ENCODE measurements around the gene ZBTB44.

Gene ZBTB44

DNA sequence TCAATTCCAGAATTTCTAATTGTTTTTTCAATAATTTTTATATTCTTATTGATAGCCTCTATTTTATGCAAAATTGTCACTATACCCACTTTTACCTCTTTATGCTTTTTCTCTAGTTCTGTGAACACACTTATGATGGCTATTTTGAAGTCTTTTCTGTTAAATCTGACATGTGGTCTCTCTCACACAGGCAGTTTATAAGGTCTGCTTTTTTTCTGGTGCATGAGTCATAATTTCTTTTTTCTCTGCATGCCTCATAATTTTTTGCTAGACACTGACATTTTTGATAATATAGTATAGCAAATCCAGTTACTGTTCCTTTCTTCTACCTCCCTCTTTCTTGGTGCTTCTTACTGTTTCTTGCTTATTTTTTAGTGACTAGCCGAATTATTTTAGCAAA, 36.0 kb downstream of the ZBTB44 start:
- DNase-seq (ENCODE audit: low spot score) = no peak
- H3K9me3 ChIP-seq (ENCODE audit: severe bottlenecking) = no peaks in the 10 kb centered on the region
- H3K36me3 ChIP-seq (ENCODE audit: low read depth) = peaks cover 12% of the 10 kb centered on the region
- no peaks in the 10 kb centered on the region for H3K4me1 ChIP-seq (ENCODE audit: insufficient read depth, poor library complexity, severe bottlenecking)
- H3K27ac ChIP-seq (ENCODE audit: poor library complexity, severe bottlenecking) = no peak overlapping the region
- no peaks in the 10 kb centered on the region for H3K27me3 ChIP-seq (ENCODE audit: insufficient read depth, poor library complexity, severe bottlenecking)
- no peak for ATAC-seq (ENCODE audit: low read depth)
- TF ChIP-seq, protein P1, sequence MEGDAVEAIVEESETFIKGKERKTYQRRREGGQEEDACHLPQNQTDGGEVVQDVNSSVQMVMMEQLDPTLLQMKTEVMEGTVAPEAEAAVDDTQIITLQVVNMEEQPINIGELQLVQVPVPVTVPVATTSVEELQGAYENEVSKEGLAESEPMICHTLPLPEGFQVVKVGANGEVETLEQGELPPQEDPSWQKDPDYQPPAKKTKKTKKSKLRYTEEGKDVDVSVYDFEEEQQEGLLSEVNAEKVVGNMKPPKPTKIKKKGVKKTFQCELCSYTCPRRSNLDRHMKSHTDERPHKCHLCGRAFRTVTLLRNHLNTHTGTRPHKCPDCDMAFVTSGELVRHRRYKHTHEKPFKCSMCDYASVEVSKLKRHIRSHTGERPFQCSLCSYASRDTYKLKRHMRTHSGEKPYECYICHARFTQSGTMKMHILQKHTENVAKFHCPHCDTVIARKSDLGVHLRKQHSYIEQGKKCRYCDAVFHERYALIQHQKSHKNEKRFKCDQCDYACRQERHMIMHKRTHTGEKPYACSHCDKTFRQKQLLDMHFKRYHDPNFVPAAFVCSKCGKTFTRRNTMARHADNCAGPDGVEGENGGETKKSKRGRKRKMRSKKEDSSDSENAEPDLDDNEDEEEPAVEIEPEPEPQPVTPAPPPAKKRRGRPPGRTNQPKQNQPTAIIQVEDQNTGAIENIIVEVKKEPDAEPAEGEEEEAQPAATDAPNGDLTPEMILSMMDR (IDR thresholded peaks at IDR 0.05; ENCODE audit: poor library complexity, severe bottlenecking) = no peak
- no peak overlapping the region for H3K4me3 ChIP-seq (ENCODE audit: severe bottlenecking)

- no peaks in the 10 kb centered on the region for H3K27me3 ChIP-seq (ENCODE audit: insufficient read depth, poor library complexity, severe bottlenecking)
- DNase-seq (ENCODE audit: low spot score) = no peak
- H3K4me3 ChIP-seq (ENCODE audit: severe bottlenecking) = no peak overlapping the region
- peaks cover 10% of the 10 kb centered on the region for H3K36me3 ChIP-seq (ENCODE audit: low read depth)
- H3K4me1 ChIP-seq (ENCODE audit: insufficient read depth, poor library complexity, severe bottlenecking) = no peaks in the 10 kb centered on the region
- H3K9me3 ChIP-seq (ENCODE audit: severe bottlenecking) = no peaks in the 10 kb centered on the region
- TF ChIP-seq, protein P1 (IDR thresholded peaks at IDR 0.05; ENCODE audit: poor library complexity, severe bottlenecking) = no peak
- ATAC-seq (ENCODE audit: low read depth) = no peak
- no peak overlapping the region for H3K27ac ChIP-seq (ENCODE audit: poor library complexity, severe bottlenecking)
These were observed 36.6 kb downstream of the ZBTB44 start for GRCh38 chr11:130278151-130278550.

GRCh38 chr11:130272336-130272735, 42.4 kb downstream of the ZBTB44 start:
- H3K36me3 ChIP-seq (ENCODE audit: low read depth) = peaks cover 2% of the 10 kb centered on the region
- no peaks in the 10 kb centered on the region for H3K4me1 ChIP-seq (ENCODE audit: insufficient read depth, poor library complexity, severe bottlenecking)
- ATAC-seq (ENCODE audit: low read depth) (no peak), DNase-seq (ENCODE audit: low spot score) (no peak)
- TF ChIP-seq, protein P1 (IDR thresholded peaks at IDR 0.05; ENCODE audit: poor library complexity, severe bottlenecking) = no peak
- H3K4me3 ChIP-seq (ENCODE audit: severe bottlenecking) = no peak overlapping the region
- H3K27me3 ChIP-seq (ENCODE audit: insufficient read depth, poor library complexity, severe bottlenecking) = no peaks in the 10 kb centered on the region
- no peak overlapping the region for H3K27ac ChIP-seq (ENCODE audit: poor library complexity, severe bottlenecking)
- no peaks in the 10 kb centered on the region for H3K9me3 ChIP-seq (ENCODE audit: severe bottlenecking)

DNA sequence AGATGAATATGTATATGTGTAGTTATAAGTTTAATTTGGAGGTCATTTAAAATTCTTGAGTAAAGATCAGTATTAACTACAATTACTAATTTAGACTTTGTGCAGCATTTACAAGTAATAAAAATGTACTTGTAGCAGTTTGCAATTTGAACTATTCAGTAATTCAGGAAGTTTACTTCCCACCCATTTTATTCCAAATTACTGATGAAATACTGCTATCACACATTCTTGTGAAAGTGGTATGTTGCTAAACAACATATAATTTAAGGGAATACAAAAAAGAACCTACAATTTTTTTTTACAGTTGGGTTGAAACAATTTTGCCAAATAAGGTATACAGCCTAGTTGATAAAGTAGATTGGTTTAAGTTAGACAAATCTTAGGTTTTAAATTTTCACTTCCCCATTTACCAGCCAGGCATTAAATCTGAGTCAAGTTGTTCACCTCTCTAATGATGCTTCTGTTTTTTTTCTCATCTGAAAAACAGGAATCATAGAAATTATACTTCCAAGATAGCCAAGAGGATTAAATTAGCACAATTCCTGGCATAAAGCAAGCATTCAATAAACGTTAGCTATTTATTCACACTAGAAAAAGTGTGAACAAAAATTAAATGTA, 45.3 kb downstream of the ZBTB44 start:
- ATAC-seq (ENCODE audit: low read depth) (no peak), DNase-seq (ENCODE audit: low spot score) (no peak)
- TF ChIP-seq, protein P1 (IDR thresholded peaks at IDR 0.05; ENCODE audit: poor library complexity, severe bottlenecking) = no peak
- no peaks in the 10 kb centered on the region for H3K9me3 ChIP-seq (ENCODE audit: severe bottlenecking)
- no peak overlapping the region for H3K27ac ChIP-seq (ENCODE audit: poor library complexity, severe bottlenecking)
- no peaks in the 10 kb centered on the region for H3K27me3 ChIP-seq (ENCODE audit: insufficient read depth, poor library complexity, severe bottlenecking)
- no peak overlapping the region for H3K4me3 ChIP-seq (ENCODE audit: severe bottlenecking)
- no peaks in the 10 kb centered on the region; the same call in 1 of the 2 replicates for H3K36me3 ChIP-seq (ENCODE audit: low read depth)
- no peaks in the 10 kb centered on the region for H3K4me1 ChIP-seq (ENCODE audit: insufficient read depth, poor library complexity, severe bottlenecking)

DNA sequence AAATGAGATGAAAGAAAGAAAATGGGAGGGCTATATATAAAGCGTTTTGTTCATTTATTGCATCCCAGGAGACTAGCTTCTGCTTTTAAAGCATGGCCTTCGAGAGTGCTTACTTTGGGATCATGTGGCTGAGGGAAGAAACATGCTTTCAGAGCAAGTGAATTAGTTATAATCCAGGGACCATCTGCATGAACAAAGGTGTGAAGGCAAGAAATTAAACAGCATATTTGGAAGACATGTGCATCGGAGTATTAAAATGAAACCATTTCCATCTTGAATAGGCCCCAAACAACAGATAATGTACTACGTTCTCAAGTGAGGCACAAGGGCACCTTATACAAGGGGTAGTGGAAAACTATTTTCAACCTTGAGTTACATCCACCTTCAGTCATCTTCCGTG, 51.4 kb downstream of the ZBTB44 start:
- ATAC-seq (ENCODE audit: low read depth) = no peak
- TF ChIP-seq, protein P1 (IDR thresholded peaks at IDR 0.05; ENCODE audit: poor library complexity, severe bottlenecking) = no peak

More for the DNA sequence above, 51.4 kb downstream of the ZBTB44 start:
- H3K9me3 ChIP-seq (ENCODE audit: severe bottlenecking) = no peaks in the 10 kb centered on the region
- no peak for DNase-seq (ENCODE audit: low spot score)
- H3K27ac ChIP-seq (ENCODE audit: poor library complexity, severe bottlenecking) = no peak overlapping the region
- no peaks in the 10 kb centered on the region for H3K27me3 ChIP-seq (ENCODE audit: insufficient read depth, poor library complexity, severe bottlenecking)
- H3K4me1 ChIP-seq (ENCODE audit: insufficient read depth, poor library complexity, severe bottlenecking) = no peaks in the 10 kb centered on the region
- H3K36me3 ChIP-seq (ENCODE audit: low read depth) = peaks cover 11% of the 10 kb centered on the region
- H3K4me3 ChIP-seq (ENCODE audit: severe bottlenecking) = no peak overlapping the region
